Fibroblast of skin of right biceps (primary cell): ENCODE results near the gene CDK11B.

ENCODE experiments used
- DNase-seq: peaks from one replicate; pipeline ENCODE4 v3.0.0-alpha.2; 2013

Gene CDK11B

GRCh38 chr1:1626207-1627141, 32.3 kb downstream of the CDK11B start:
- DNase-seq = no peak

- no peak for DNase-seq
Measured at GRCh38 chr1:1625824-1626206, 33.0 kb downstream of the CDK11B start.

GRCh38 chr1:1625404-1625775, 33.4 kb downstream of the CDK11B start:
- DNase-seq = no peak

GRCh38 chr1:1624443-1625403, 34.1 kb downstream of the CDK11B start:
- DNase-seq = peak; percentile 26

DNA sequence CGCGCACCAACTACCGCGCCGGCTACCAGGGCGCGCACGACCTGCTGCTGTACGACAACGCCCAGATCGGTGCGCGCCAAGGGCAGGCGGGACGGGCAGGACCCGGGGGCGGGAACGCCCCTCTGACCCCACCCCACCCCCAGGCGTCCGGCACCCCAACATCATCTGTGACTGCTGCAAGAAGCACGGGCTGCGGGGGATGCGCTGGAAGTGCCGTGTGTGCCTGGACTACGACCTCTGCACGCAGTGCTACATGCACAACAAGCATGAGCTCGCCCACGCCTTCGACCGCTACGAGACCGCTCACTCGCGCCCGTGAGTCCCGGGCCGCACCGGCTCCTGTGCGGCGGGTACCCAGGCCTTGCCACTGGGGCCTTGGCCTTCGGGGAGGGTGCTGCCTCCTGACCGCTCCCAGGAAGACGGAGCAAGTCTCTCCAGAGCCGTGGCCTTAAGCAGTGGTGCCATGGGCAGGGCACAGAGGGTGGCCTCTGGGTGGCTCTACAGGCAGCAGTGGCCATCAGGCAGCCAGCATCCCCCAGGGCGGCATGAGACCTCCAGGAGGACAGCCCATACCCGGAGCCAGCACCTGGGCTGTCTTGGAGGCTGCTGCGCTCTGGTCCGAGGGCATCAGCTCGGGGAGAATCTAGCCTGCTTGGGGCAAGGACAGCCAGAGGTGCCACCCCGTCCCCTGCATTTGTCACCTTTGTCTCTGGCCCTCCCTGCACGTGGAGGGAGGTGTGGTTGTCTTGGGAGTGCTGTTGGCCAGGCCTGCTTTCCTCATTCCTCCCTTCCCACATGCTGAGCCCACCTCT, 35.0 kb downstream of the CDK11B start:
- DNase-seq = no peak

DNA sequence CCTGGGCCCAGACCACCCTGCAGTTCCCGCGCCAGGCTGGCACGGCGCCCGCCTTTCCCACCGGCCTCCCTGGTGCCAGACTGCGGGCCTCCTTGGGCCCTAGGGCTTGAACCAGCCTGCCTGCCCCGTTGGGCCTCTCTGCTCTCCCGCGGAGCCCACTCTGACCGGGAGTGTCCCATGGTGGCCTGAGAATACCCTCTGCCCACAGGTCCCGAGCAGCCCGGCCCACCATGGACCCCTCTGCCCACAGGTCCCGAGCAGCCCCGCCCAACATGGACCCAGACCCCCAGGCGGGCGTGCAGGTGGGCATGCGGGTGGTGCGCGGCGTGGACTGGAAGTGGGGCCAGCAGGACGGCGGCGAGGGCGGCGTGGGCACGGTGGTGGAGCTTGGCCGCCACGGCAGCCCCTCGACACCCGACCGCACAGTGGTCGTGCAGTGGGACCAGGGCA, 35.6 kb downstream of the CDK11B start:
- no peak for DNase-seq

DNA sequence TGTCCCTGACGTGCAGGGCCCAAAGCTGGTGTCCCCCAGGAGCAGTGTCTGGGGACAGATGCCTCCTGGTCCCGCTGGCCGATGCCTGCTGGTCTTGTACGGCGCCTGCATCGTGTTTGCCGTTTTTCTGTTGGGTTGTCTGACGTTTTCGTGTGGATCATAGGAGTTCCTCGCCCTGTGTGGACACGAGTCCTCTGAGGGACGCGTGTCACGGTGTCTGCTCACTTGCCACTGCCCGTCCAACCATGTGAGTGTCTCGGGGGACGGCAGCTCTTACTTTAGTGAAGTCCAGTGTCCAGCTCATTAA, 36.1 kb downstream of the CDK11B start:
- DNase-seq = no peak

- DNase-seq = peak; percentile 34
Measured at GRCh38 chr1:1622010-1622787, 36.6 kb downstream of the CDK11B start.

DNA sequence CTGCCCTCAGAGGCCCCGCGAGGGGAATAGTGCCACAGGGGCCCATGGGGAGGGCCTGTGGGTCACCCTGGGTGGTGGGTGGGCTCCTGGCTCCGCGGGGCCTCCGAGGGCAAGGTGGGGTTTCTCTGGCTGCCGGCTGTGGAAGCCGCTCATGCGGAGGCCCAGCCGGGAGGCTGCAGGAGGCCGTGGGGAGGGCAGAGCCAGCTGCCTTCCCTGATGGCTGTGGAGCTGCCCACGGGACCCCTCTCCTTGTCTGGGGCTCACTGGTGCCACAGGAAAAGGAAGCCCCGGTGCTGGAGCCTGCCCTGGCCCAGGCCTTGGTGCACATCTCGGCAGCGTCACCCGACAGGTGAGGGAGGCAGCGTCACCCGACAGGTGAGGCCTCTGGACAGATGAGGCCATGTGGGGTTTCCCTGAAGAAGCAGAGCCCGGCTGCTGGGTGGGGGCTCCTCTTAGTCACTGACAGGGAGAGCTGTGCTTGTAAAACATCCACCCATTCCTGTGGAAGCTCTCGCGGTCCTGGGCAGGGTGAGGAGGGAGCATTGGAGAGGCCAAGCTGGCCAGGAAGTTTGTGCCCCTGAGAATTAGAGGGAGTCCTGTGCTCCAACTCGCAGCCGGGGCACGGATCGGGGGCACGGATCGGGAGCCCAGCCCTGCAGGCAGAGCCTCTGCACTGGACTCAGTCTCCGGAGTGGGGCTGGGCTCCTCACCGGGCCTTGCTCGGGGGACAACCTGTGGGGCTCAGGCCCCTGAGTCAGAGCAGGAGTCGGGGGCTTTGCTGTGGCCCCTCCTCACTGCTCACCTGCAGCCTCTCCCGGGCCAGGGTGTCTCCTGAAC, 37.4 kb downstream of the CDK11B start:
- no peak for DNase-seq

DNA sequence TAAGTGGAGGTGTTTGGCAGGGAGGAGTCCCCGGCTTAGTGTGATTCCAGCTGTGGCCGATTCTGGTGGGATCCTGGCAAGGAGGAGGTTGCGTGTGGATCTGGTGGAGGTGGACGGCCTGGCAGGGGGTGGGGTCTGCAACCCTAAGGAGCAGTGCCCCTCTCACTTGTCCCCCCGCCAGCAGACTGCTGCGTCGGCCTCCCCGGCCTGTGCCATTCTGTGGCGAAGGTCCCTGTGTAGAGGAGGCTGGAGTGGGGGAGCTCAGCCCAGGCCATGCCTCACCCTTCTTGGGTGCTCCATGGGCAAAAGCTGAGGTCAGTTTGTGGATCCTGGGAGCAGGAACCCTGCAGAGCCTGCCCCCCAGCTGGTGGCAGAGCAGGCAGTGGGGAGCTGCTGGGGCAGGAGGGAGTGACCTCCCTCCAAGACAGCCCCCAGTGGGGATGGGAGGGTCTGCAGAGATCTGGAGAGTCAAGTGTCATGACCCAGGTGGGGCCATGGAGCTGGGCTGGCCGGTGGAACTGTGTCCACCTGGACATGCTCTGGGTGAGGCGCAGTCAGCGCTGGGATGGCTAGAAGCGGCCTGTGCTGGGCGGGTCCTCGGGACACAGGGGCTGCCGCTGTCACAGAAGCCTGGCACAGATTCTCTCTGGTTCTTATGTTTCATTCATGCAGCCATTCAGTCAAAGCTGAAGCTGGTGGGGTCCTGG, 38.2 kb downstream of the CDK11B start:
- no peak for DNase-seq

DNA sequence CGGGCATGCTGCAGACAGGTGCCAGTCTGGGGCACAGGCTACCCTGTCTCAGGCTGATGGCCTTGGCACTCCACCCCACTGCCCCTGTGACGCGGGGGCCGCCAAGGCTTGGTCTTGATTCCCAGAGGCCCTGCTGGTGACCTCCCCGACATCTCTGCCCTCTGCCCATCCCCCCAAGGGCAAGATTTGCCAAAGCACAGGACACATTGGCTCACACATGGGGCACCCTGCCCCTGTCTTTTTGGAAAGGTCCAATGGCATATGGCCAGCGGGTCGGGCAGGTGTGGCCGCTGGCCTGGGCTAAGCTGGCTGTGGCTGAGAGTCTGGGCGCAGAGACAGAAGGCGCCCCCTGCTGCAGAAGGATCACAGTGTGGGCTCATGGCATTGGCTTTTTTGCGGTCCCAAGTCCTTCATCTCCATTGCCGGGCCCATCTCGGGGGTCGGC, 38.9 kb downstream of the CDK11B start:
- no peak for DNase-seq

DNA sequence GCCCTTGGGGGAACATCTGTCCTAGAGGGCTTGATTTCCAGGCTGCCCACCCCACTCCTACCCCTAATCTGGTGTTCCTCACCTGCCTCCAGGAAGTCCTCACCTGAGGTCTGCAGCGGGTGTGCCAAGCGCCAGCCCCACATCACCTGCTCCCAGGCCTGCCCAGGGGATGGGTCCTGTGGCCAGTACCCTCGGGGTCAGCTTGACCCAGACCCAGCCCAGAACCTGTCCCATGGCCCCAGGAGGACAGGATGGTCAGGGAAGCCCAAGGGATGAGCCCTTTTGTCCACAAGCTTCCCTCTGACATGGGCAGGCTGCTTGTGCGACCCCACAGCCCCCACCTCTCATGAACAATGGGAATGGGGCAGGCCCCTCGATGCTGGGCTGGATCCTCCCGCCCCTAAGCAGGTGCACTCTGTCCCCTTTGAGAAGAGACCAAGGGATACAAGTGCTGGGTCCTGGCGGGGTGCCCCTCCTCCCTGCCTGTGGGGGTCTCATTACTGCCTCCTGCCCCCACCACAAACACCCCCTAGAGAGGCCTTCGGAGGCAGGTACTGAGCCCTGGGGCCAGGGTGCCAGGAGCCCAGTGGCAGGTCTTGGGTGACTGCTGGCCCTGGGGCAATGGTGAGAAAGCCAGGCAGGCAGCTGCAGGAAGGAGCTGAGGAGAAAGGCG, 40.3 kb downstream of the CDK11B start:
- DNase-seq = no peak

DNA sequence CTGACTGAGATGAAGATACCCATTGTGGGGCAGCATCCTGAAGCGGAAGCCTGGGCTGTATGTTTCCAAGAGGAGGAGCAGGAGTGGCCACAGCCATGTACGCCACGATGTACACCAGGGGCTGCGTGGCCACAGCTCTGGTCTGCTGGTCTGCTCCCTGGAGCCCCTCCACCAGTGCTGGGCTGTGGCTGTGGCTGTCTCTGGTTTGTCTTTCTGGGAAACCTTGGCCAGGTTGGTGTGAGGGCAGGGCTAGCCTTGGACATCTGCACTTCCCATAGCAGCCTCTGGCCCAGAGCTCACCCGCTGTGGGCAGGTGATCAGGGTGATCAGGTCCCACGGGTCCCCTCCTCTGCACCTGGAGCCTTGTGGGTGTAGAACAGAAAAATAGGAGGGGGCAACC, 40.9 kb downstream of the CDK11B start:
- DNase-seq = no peak

DNA sequence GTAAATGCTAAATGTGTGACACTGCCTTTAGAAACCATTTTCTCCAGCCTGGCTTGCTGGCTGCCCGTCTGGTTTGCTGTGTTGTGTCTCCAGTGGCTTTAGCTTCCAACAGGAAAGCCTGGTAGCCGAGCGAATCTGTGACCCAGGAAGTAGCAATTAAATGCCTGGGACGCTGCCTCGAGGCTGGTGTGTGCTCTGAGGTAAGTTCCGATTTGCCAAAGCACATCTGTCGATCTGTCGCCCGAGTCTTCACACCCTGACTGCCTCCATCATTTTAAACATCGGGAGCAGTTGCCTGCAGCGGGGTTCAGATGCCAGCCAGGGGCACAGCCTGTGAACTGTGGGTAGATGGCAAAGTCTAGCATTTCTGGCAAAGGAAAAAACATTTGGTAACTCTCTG, 41.3 kb downstream of the CDK11B start:
- DNase-seq = no peak

GRCh38 chr1:1616838-1617237, 42.0 kb downstream of the CDK11B start:
- DNase-seq = no peak

DNA sequence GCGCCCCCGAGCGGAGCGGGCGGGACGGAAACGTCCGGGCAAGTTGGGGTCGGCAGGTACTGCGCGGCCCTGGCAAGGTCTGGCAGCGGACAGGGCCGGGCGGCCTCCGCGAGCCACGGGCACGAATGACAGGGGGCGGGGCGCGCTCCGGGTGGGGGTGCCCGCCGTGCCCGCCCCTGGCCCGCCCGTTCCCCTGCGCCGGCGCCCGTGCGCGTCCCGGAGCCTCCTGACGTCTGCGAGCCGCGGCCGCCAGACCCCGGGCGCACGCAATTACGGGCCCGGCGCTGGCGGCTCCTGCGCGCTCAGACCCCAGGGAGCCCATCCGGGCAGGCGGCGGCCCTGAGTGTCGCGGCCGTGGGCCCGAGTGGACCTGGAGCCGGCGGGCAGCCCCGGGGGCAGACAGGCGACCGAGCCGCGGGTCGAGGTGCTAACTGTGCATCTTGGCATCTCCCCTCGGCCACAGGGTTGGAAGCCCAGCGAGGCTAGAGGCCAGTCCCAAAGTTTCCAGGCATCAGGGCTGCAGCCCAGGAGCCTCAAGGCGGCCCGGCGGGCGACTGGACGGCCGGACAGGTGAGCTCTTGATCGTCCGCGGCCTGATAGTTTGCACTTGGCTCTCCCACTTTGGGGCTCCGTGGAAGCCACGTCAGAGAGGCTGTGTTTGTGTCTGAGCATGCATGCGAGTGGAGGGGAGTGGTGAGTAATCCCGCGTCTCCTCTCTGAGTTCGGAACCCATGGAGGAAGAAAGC, 42.6 kb downstream of the CDK11B start:
- DNase-seq = peak; percentile 36

DNA sequence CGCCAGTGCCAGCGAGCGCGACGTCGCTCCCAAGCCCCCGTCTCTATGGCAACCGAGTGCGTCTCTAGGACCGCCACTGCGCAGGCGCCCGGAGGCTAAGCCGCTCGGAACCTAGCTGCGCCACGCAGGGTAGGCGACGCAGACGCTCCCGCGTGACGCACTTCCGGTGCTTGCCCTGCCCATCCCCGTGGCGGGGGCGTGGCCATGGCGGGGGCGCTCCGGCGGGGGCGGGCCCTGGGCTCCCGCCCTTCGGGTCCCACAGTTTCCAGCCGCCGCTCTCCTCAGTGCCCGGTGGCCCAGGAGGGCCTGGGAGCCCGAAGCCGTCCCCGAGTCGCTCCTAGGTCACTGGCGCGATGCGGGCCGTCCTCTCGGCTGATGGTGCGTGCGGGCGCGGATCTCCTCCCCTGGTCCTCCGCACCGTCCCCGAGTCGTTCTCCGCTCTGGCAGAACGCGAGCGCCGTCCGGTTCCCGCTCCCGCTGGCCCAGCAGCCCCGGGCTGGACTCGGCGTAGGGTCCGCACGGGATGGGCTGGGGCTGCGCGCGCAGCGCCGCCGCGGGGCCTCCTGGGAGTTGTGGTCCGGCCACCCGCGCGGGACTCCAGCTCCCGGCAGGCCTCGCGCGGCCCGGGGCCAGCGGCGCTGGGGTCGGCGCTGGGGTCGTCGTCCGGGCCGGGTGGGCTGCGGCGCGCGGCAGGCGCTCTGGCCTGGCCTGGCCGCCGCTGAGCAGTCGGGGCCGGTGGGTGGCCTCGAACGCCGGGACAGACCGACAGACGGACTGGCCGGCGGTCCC, 43.4 kb downstream of the CDK11B start, which contains the start of gene MIB2:
MIB2 (plus strand) TSS at position 245 of the 789 bp plus-strand sequence. CDS start 7,953 bp downstream, outside the sequence.
- peak; percentile 96 for DNase-seq

DNA sequence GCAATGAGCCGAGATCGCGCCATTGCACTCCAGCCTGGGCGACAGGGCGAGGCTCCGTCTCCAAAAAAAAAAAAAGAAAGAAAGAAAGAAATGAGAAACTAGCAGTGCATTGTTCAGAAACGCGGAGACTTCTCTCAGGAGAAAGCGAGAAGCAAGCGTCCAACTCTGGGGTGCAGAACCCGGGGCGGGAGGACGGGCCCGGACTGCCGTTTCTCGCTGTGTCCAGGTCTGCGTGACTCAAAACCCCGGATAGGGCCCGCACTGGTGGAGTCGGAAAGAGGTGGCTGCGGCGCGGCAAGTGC, 43.9 kb downstream of the CDK11B start:
- DNase-seq = no peak
